ENCODE measurements around the gene MEIG1. TPM values are rescaled to one million over a fixed set of nuclear protein-coding genes. Genes with fewer than 3 reads are reported as not detected.
A peak's percentile ranks its signal among the peaks of the same experiment; 100 is the strongest.

The MEIG1 gene
- polyA plus RNA-seq, 2 of the 4 experiments (the other 2 are of a cell fraction) = 0.79 to 1.9 TPM

DNA sequence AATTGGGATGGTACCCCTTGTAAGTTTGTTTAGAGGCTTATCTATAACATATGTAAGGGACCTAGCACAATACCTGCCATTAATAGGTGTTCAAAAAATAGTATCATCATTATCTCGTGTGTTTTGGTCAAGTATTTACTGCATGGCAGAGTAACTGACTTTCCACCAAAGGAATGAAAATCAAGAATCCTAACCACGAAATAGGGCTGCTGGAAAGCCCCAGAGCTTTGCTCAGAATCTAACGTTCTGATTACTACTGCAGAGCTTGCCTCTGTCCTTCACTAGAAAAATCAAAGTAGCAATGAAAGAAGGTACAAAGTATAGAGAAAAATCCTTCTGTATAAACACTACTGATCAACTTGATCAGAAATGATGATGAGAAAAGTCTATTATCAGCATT lies 40.2 kb upstream of the MEIG1 start:
- 76% methylated on average over 3 of the region's 3 CpGs for WGBS (ENCODE audit: missing lambda C conversion rate)
- no peak for DNase-seq (ENCODE audit: low read depth in 1 of 2, low spot score in 1 of 2)
- Histone ChIP-seq H3K4me3 (no peak overlapping the region), H3K4me2 (no peak overlapping the region), H3K9me3 (peaks cover 33% of the 10 kb centered on the region), H3K27ac (no peak overlapping the region), H3K4me1 (peaks cover 7% of the 10 kb centered on the region; the same call in 1 of the 3 replicates)
- no peak for FAIRE-seq
- TF ChIP-seq, protein P1, sequence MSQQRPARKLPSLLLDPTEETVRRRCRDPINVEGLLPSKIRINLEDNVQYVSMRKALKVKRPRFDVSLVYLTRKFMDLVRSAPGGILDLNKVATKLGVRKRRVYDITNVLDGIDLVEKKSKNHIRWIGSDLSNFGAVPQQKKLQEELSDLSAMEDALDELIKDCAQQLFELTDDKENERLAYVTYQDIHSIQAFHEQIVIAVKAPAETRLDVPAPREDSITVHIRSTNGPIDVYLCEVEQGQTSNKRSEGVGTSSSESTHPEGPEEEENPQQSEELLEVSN (IDR thresholded peaks at IDR 0.05; ENCODE audit: borderline replicate concordance, low read depth) = no peak
- no peak for TF ChIP-seq EP300 (IDR thresholded peaks at IDR 0.05)
- no peak for TF ChIP-seq ZFP36 (IDR thresholded peaks at IDR 0.05; ENCODE audit: borderline replicate concordance, partially characterized antibody)
- no peak for TF ChIP-seq EHMT2 (IDR thresholded peaks at IDR 0.05; ENCODE audit: low read depth)
- TF ChIP-seq FOSB (CRISPR knock-in tag; IDR thresholded peaks at IDR 0.05) = no peak
- TF ChIP-seq, protein P2, sequence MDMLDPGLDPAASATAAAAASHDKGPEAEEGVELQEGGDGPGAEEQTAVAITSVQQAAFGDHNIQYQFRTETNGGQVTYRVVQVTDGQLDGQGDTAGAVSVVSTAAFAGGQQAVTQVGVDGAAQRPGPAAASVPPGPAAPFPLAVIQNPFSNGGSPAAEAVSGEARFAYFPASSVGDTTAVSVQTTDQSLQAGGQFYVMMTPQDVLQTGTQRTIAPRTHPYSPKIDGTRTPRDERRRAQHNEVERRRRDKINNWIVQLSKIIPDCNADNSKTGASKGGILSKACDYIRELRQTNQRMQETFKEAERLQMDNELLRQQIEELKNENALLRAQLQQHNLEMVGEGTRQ (IDR thresholded peaks at IDR 0.05) = no peak
- TF ChIP-seq BHLHE40 (IDR thresholded peaks at IDR 0.05; ENCODE audit: low read depth, low read length) = no peak
- no peak for TF ChIP-seq KDM5A (IDR thresholded peaks at IDR 0.05)
- TF ChIP-seq POLR2AphosphoS2 (conservative IDR thresholded peaks at IDR 0.05; ENCODE audit: low read length) = no peak
- TF ChIP-seq, protein P3, sequence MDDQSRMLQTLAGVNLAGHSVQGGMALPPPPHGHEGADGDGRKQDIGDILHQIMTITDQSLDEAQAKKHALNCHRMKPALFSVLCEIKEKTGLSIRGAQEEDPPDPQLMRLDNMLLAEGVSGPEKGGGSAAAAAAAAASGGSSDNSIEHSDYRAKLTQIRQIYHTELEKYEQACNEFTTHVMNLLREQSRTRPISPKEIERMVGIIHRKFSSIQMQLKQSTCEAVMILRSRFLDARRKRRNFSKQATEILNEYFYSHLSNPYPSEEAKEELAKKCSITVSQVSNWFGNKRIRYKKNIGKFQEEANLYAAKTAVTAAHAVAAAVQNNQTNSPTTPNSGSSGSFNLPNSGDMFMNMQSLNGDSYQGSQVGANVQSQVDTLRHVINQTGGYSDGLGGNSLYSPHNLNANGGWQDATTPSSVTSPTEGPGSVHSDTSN (IDR thresholded peaks at IDR 0.05) = no peak
- TF ChIP-seq EHF (CRISPR knock-in tag; IDR thresholded peaks at IDR 0.05) = no peak
- TF ChIP-seq CBX2 (IDR thresholded peaks at IDR 0.05; ENCODE audit: borderline replicate concordance, low read depth) = no peak
- TF ChIP-seq, protein P4, sequence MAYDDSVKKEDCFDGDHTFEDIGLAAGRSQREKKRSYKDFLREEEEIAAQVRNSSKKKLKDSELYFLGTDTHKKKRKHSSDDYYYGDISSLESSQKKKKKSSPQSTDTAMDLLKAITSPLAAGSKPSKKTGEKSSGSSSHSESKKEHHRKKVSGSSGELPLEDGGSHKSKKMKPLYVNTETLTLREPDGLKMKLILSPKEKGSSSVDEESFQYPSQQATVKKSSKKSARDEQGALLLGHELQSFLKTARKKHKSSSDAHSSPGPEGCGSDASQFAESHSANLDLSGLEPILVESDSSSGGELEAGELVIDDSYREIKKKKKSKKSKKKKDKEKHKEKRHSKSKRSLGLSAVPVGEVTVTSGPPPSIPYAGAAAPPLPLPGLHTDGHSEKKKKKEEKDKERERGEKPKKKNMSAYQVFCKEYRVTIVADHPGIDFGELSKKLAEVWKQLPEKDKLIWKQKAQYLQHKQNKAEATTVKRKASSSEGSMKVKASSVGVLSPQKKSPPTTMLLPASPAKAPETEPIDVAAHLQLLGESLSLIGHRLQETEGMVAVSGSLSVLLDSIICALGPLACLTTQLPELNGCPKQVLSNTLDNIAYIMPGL (CRISPR knock-in tag; IDR thresholded peaks at IDR 0.05; ENCODE audit: borderline replicate concordance) = no peak
- no peak for TF ChIP-seq HOXA7 (CRISPR knock-in tag; IDR thresholded peaks at IDR 0.05)
- no peak for TF ChIP-seq MYC (IDR thresholded peaks at IDR 0.05; ENCODE audit: borderline replicate concordance, low read length)
- no peak for TF ChIP-seq TFCP2L1 (CRISPR knock-in tag; IDR thresholded peaks at IDR 0.05)
- no peak for TF ChIP-seq HEYL (CRISPR knock-in tag; IDR thresholded peaks at IDR 0.05)
- no peak for TF ChIP-seq RCOR1 (IDR thresholded peaks at IDR 0.05; ENCODE audit: low read depth, low read length)
- ATAC-seq = no peak
- ChIA-PET CTCF (no interaction called here), POLR2A (no interaction called here)

DNA sequence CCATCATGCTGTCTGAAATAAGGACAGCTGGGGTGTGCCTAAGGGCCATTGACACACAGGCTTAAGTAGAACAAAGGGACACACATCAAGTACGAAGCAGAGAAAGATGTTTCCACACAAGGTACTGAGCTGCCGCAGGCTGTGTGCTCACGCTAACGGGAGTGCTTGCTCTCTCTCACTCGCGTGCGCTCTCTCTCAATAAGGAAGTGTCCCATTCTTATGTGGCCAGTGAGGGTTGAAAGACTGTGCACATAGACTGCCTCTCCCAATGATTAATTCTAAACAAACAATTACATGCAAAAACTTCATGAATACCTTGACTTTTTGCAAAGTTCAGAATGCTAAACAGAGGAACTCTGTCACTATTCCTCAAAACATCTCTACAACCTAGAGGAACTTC lies 35.2 kb upstream of the MEIG1 start:
- FAIRE-seq = no peak
- POLR2A ChIA-PET = no interaction called here
- CTCF ChIA-PET = no interaction called here

More for the DNA sequence above, 35.2 kb upstream of the MEIG1 start:
- peaks cover 7% of the 10 kb centered on the region; the same call in 1 of the 3 replicates for H3K4me1 ChIP-seq
- no peak overlapping the region for H3K4me3 ChIP-seq
- ATAC-seq (peak in 1 of 2 experiments; percentile 34; a peak in 3 of 6 replicates), DNase-seq (ENCODE audit: low read depth in 1 of 2, low spot score in 1 of 2) (peak in 1 of 2 experiments; percentile 17)
- H3K4me2 ChIP-seq = no peak overlapping the region
- no peak overlapping the region for H3K27ac ChIP-seq
- WGBS (ENCODE audit: missing lambda C conversion rate) = 91% methylated on average over 7 of the region's 7 CpGs
- no peak for TF ChIP-seq ZNF302 (CRISPR knock-in tag; IDR thresholded peaks at IDR 0.05)
- TF ChIP-seq, protein P1 (IDR thresholded peaks at IDR 0.05; ENCODE audit: borderline replicate concordance, low read depth) = no peak
- no peak for TF ChIP-seq TFCP2L1 (CRISPR knock-in tag; IDR thresholded peaks at IDR 0.05)
- no peak for TF ChIP-seq RAD21 (conservative IDR thresholded peaks at IDR 0.05 in 1 of 2, IDR thresholded peaks at IDR 0.05 in 1 of 2)
- TF ChIP-seq ZC3H11A (IDR thresholded peaks at IDR 0.05) = no peak
- TF ChIP-seq ZFP36 (IDR thresholded peaks at IDR 0.05; ENCODE audit: borderline replicate concordance, partially characterized antibody) = no peak
- no peak for TF ChIP-seq CHD2 (IDR thresholded peaks at IDR 0.05; ENCODE audit: low read length, partially characterized antibody)
- TF ChIP-seq, protein P5, sequence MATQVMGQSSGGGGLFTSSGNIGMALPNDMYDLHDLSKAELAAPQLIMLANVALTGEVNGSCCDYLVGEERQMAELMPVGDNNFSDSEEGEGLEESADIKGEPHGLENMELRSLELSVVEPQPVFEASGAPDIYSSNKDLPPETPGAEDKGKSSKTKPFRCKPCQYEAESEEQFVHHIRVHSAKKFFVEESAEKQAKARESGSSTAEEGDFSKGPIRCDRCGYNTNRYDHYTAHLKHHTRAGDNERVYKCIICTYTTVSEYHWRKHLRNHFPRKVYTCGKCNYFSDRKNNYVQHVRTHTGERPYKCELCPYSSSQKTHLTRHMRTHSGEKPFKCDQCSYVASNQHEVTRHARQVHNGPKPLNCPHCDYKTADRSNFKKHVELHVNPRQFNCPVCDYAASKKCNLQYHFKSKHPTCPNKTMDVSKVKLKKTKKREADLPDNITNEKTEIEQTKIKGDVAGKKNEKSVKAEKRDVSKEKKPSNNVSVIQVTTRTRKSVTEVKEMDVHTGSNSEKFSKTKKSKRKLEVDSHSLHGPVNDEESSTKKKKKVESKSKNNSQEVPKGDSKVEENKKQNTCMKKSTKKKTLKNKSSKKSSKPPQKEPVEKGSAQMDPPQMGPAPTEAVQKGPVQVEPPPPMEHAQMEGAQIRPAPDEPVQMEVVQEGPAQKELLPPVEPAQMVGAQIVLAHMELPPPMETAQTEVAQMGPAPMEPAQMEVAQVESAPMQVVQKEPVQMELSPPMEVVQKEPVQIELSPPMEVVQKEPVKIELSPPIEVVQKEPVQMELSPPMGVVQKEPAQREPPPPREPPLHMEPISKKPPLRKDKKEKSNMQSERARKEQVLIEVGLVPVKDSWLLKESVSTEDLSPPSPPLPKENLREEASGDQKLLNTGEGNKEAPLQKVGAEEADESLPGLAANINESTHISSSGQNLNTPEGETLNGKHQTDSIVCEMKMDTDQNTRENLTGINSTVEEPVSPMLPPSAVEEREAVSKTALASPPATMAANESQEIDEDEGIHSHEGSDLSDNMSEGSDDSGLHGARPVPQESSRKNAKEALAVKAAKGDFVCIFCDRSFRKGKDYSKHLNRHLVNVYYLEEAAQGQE (IDR thresholded peaks at IDR 0.05) = no peak
- no peak for TF ChIP-seq CBX2 (IDR thresholded peaks at IDR 0.05; ENCODE audit: borderline replicate concordance, low read depth)
- TF ChIP-seq FOSL2 (IDR thresholded peaks at IDR 0.05) = no peak
- TF ChIP-seq FOSL2 (CRISPR knock-in tag; IDR thresholded peaks at IDR 0.05) = no peak
- TF ChIP-seq, protein P6, sequence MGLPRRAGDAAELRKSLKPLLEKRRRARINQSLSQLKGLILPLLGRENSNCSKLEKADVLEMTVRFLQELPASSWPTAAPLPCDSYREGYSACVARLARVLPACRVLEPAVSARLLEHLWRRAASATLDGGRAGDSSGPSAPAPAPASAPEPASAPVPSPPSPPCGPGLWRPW (IDR thresholded peaks at IDR 0.05) = no peak
- TF ChIP-seq PHF8 (IDR thresholded peaks at IDR 0.05; ENCODE audit: borderline replicate concordance, low read depth) = no peak
- no peak for TF ChIP-seq CBX8 (IDR thresholded peaks at IDR 0.05)
- TF ChIP-seq MYC (IDR thresholded peaks at IDR 0.05; ENCODE audit: borderline replicate concordance, low read length) = no peak
- no peak for TF ChIP-seq TP53 (CRISPR knock-in tag; IDR thresholded peaks at IDR 0.05)
- no peaks in the 10 kb centered on the region for H3K9me3 ChIP-seq
